ENCODE measurements around the gene CIC. TPM values are rescaled to one million over a fixed set of nuclear protein-coding genes. Genes with fewer than 3 reads are reported as not detected.

The CIC gene
- total and polyA plus RNA-seq, 10 of the 15 experiments (the other 5 are each of a cell fraction or from before 2014, with no cell fraction given): 0.18 to 50.6 (median 7.1) TPM

- FAIRE-seq (no peak), DNase-seq (ENCODE audit: low read depth, low spot score) (no peak), ATAC-seq (no peak)
- Histone ChIP-seq H3K36me3 (ENCODE audit: control insufficient read depth in 2 of 2, insufficient read depth in 2 of 2, low read length in 1 of 2) (peaks cover 3 to 19% of the 10 kb centered on the region in 2 experiments; a peak in 3 of 4 replicates), H3K4me3 (no peak overlapping the region), H3K27ac (ENCODE audit: control insufficient read depth, insufficient read depth) (no peak overlapping the region), H3K9ac (ENCODE audit: control insufficient read depth, insufficient read depth, low read length) (no peak overlapping the region), H4K20me1 (ENCODE audit: control insufficient read depth, insufficient read depth) (no peaks in the 10 kb centered on the region; the same call in 1 of the 2 replicates), H3K79me2 (ENCODE audit: control insufficient read depth, insufficient read depth, low read length) (peaks cover 31% of the 10 kb centered on the region), H3K27me3 (replicated peaks in 1 of 2; ENCODE audit: control insufficient read depth in 2 of 2, insufficient read depth in 2 of 2, low read length in 1 of 2) (no peaks in the 10 kb centered on the region), H3K4me1 (ENCODE audit: control insufficient read depth, insufficient read depth, low read length) (peaks cover 38% of the 10 kb centered on the region), H2AFZ (ENCODE audit: control insufficient read depth, low read depth, low read length) (no peak overlapping the region), H3K4me2 (ENCODE audit: control insufficient read depth, insufficient read depth) (peak overlapping the region; percentile 31), H3K9me3 (replicated peaks; ENCODE audit: control insufficient read depth, insufficient read depth, low read length) (no peaks in the 10 kb centered on the region)
- intact Hi-C loops (cut with micrococcal nuclease; ENCODE audit: unreplicated experiment): no loop called here
- whole genome bisulfite sequencing (ENCODE audit: insufficient coverage, insufficient replicate concordance, low lambda C conversion rate, missing lambda C conversion rate): 76% methylated on average over 3 of the region's 3 CpGs
- ChIA-PET RAD21 (ENCODE audit: unreplicated experiment) (no interaction called here), POLR2A (no interaction called here), SMC1A (ENCODE audit: uncharacterized antibody, unreplicated experiment) (interaction anchor here (1.3 to 1.6 kb wide), 3 partner anchors 29 to 36 kb away, joined by 4 read pairs; no protein-coding TSS in a partner anchor), CTCF (interaction anchor here (1.3 to 1.4 kb wide), 2 partner anchors 21 to 30 kb away, joined by 3 to 4 read pairs; no protein-coding TSS in a partner anchor)
- BruUV-seq (replicated peaks): no TSS peak
- in situ Hi-C loops (cut with MboI): loop anchor here (5.0 kb wide), 1 partner anchor 143 kb away; the partner anchor contains the start of gene POU2F2
- TF ChIP-seq CREM (IDR thresholded peaks at IDR 0.05; ENCODE audit: low read depth) (no peak), ZSCAN29 (IDR thresholded peaks at IDR 0.05) (no peak), POLR2A (IDR thresholded peaks at IDR 0.05; ENCODE audit: low read depth, low read length) (peak; percentile 26; the same call in 1 of the 2 replicates), ZBTB33 (IDR thresholded peaks at IDR 0.05) (no peak)
Measured at GRCh38 chr19:42275517-42275916, 6.5 kb downstream of the CIC start.

GRCh38 chr19:42276284-42276683 lies 7.2 kb downstream of the CIC start:
- ATAC-seq (no peak), DNase-seq (ENCODE audit: low read depth, low spot score) (no peak), FAIRE-seq (peak; percentile 13)
- Histone ChIP-seq H3K36me3 (ENCODE audit: control insufficient read depth in 2 of 2, insufficient read depth in 2 of 2, low read length in 1 of 2) (peaks cover 3 to 19% of the 10 kb centered on the region in 2 experiments; a peak in 3 of 4 replicates), H3K4me3 (no peak overlapping the region), H3K27ac (ENCODE audit: control insufficient read depth, insufficient read depth) (peak overlapping the region; percentile 52), H3K9me3 (replicated peaks; ENCODE audit: control insufficient read depth, insufficient read depth, low read length) (no peaks in the 10 kb centered on the region), H3K4me1 (ENCODE audit: control insufficient read depth, insufficient read depth, low read length) (peaks cover 32% of the 10 kb centered on the region), H2AFZ (ENCODE audit: control insufficient read depth, low read depth, low read length) (no peak overlapping the region), H3K4me2 (ENCODE audit: control insufficient read depth, insufficient read depth) (peak overlapping the region; percentile 31), H4K20me1 (ENCODE audit: control insufficient read depth, insufficient read depth) (no peaks in the 10 kb centered on the region; the same call in 1 of the 2 replicates), H3K9ac (ENCODE audit: control insufficient read depth, insufficient read depth, low read length) (peak overlapping the region; percentile 14; the same call in 1 of the 2 replicates), H3K79me2 (ENCODE audit: control insufficient read depth, insufficient read depth, low read length) (peaks cover 27% of the 10 kb centered on the region), H3K27me3 (replicated peaks in 1 of 2; ENCODE audit: control insufficient read depth in 2 of 2, insufficient read depth in 2 of 2, low read length in 1 of 2) (no peaks in the 10 kb centered on the region)
- BruUV-seq (replicated peaks): no TSS peak
- ChIA-PET SMC1A (ENCODE audit: uncharacterized antibody, unreplicated experiment) (interaction anchor here (0.5 to 5.1 kb wide), 2 partner anchors 19 to 32 kb away, joined by 4 to 70 read pairs; partner anchors contain the start of gene GSK3A), POLR2A (interaction anchor here (1.7 kb wide), 1 partner anchor 33 kb away, joined by 5 read pairs; no protein-coding TSS in a partner anchor), CTCF (interaction anchor here (0.6 kb wide), 1 partner anchor 164 kb away, joined by 3 read pairs; no protein-coding TSS in a partner anchor), RAD21 (ENCODE audit: unreplicated experiment) (interaction anchor here (1.9 kb wide), 1 partner anchor 34 kb away, joined by 5 read pairs; the partner anchor contains the start of gene GSK3A)
- intact Hi-C loops (cut with micrococcal nuclease; ENCODE audit: unreplicated experiment): no loop called here
- WGBS (ENCODE audit: insufficient coverage, insufficient replicate concordance, low lambda C conversion rate, missing lambda C conversion rate): 28% methylated on average over 3 of the region's 3 CpGs
- in situ Hi-C loops (cut with MboI): loop anchor here (5.0 kb wide), 1 partner anchor 144 kb away; the partner anchor contains the start of gene POU2F2
- no peak for TF ChIP-seq MTA2 (IDR thresholded peaks at IDR 0.05; ENCODE audit: low read depth)
- no peak for TF ChIP-seq CBX5 (IDR thresholded peaks at IDR 0.05; ENCODE audit: low read depth)
- 0 out of 2 replicates have a peak, but pooled peaks have one; percentile 22 for TF ChIP-seq POLR2A (IDR thresholded peaks at IDR 0.05; ENCODE audit: low read depth, low read length)
- no peak for TF ChIP-seq ELK1 (IDR thresholded peaks at IDR 0.05; ENCODE audit: low read depth, low read length)
- no peak for TF ChIP-seq LARP7 (IDR thresholded peaks at IDR 0.05)
- TF ChIP-seq PRDM15 (CRISPR knock-in tag; IDR thresholded peaks at IDR 0.05): no peak
- TF ChIP-seq SREBF1 (IDR thresholded peaks at IDR 0.05; ENCODE audit: low read length): no peak

All from GM12878 (cell line).